H1 (cell line): Measurements from ENCODE around the gene C16orf95. TPM values are rescaled to one million over a fixed set of nuclear protein-coding genes. Genes with fewer than 3 reads are reported as not detected.

Experiments used
- CEBPB ChIP-seq: IDR thresholded peaks from 2 replicates; pipeline ENCODE4 v1.6.1; 2012; ENCODE audit warnings: low read depth, low read length
- EGR1 ChIP-seq: IDR thresholded peaks from 2 replicates; pipeline ENCODE4 v1.6.1; 2011; ENCODE audit warnings: low read depth, low read length, borderline replicate concordance
- FOSL1 ChIP-seq: IDR thresholded peaks from 2 replicates; pipeline ENCODE4 v1.6.1; 2011; ENCODE audit warnings: mild to moderate bottlenecking, low read depth, low read length, moderate library complexity; ENCODE audit not compliant: insufficient read depth
- NANOG ChIP-seq: IDR thresholded peaks from 2 replicates; pipeline ENCODE4 v1.6.1; 2011; ENCODE audit warnings: low read length, low read depth, mild to moderate bottlenecking, inconsistent platforms; ENCODE audit not compliant: insufficient read depth, poor library complexity, severe bottlenecking
- TEAD4 ChIP-seq: IDR thresholded peaks from 2 replicates; pipeline ENCODE4 v1.6.1; 2012; ENCODE audit warnings: low read depth, low read length, inconsistent platforms, mixed read lengths
- polyA plus RNA-seq, 7 experiments: library from polyadenylated mRNA; depleted of rRNA in 3 of 7; stranded (reverse) in 5 of 7; unstranded in 2 of 7; fragments of >200 nt in 5 of 7; fragments of 200-250 nt in 2 of 7; gene quantifications; 1 replicate in 5 of 7; 2 replicates in 1 of 7; 4 replicates in 1 of 7; pipeline versions ENCODE4 v1.2.1 to v1.2.3, GENCODE V29; 2011 to 2013; ENCODE audit warnings: missing spikeins in 2 of 7, mixed read lengths in 2 of 7
- total RNA-seq: library from RNA; stranded (reverse); fragmentation: NEBNext Ultra II Directional; extraction: Animal tissue kit (Norgen Biotek cat#: 25700); gene quantifications from 2 replicates; pipeline ENCODE4 v1.2.1, GENCODE V29; 2021
- TF ChIP-seq, protein P1 (sequence below), 3 experiments: IDR thresholded peaks; 1 replicate in 2 of 3; 2 replicates in 1 of 3; pipeline versions ENCODE4 v1.5.1 to v1.6.1; 2011; ENCODE audit warnings: low read length in 3 of 3, mild to moderate bottlenecking in 3 of 3, inconsistent platforms in 2 of 3, low read depth in 1 of 3, moderate library complexity in 1 of 3; ENCODE audit not compliant: insufficient read depth in 1 of 3; ENCODE audit errors: control extremely low read depth in 1 of 3

Gene C16orf95
- total and polyA plus RNA-seq, 2 of the 8 experiments (the other 6 are each of a cell fraction or from before 2014, with no cell fraction given): 5.0 to 5.4 TPM

DNA sequence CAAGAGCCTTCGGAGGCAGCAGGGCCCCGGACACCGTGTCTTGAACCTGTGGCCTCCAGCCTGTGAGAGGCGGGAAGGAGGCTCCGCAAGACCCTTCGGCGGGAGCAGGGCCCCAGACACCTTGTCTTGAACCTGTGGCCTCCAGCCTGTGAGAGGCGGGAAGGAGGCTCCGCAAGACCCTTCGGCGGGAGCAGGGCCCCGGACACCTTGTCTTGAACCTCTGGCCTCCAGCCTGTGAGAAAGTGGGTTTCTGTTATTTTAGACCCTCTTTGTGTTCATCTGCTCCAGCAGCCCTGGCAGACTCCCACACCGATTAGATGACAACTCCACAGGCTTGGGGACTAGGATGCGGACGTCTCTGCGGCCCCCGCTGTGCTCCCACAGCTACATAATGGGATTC is 36.4 kb upstream of the C16orf95 start (continued):
- TF ChIP-seq, protein P1, sequence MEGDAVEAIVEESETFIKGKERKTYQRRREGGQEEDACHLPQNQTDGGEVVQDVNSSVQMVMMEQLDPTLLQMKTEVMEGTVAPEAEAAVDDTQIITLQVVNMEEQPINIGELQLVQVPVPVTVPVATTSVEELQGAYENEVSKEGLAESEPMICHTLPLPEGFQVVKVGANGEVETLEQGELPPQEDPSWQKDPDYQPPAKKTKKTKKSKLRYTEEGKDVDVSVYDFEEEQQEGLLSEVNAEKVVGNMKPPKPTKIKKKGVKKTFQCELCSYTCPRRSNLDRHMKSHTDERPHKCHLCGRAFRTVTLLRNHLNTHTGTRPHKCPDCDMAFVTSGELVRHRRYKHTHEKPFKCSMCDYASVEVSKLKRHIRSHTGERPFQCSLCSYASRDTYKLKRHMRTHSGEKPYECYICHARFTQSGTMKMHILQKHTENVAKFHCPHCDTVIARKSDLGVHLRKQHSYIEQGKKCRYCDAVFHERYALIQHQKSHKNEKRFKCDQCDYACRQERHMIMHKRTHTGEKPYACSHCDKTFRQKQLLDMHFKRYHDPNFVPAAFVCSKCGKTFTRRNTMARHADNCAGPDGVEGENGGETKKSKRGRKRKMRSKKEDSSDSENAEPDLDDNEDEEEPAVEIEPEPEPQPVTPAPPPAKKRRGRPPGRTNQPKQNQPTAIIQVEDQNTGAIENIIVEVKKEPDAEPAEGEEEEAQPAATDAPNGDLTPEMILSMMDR (IDR thresholded peaks at IDR 0.05; ENCODE audit: control extremely low read depth in 1 of 3, insufficient read depth in 1 of 3, low read depth in 1 of 3, low read length in 3 of 3): no peak
- TF ChIP-seq TEAD4 (no peak), CEBPB (no peak), FOSL1 (no peak), EGR1 (no peak), NANOG (no peak)
